ENCODE results near the gene UXS1. TPM values are rescaled to one million over a fixed set of nuclear protein-coding genes. Genes with fewer than 3 reads are reported as not detected.
"Not testable (repeated sequence)": the region's sequence is repeated elsewhere in the genome, so short reads cannot be mapped to it uniquely, and the experiment has no call there.

Gene UXS1
- total RNA-seq, 1 experiment from 2014 or later, result 49.1 TPM

DNA sequence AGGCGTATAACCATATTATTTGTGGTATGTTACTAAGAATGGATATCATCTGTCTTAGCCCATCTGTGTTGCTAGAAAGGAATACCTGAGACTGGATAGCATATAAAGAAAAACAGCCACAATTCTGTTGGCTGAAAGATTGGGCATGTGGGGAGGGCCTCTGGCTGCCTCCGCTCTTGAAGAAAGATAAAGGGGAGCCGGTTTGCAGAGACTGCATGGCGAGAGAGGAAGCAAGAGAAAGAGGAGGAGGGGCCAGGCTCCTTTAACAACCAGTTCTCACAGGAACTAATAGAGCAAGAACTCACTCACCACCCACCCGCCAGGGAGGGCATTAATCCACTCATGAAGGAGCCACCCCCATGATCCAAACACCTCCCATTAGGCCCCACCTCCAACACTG is 29.2 kb upstream of the UXS1 start:
- Histone ChIP-seq H4K20me1 (ENCODE audit: low read length) (no peaks in the 10 kb centered on the region), H3K79me2 (ENCODE audit: low read length) (no peaks in the 10 kb centered on the region), H3K4me1 (ENCODE audit: insufficient read depth, low read length) (no peaks in the 10 kb centered on the region), H3K4me3 (ENCODE audit: low read length) (no peak overlapping the region), H3K9me3 (ENCODE audit: low read length) (no peaks in the 10 kb centered on the region), H3F3A (ENCODE audit: low read length, unreplicated experiment) (no peaks in the 10 kb centered on the region), H2AFZ (ENCODE audit: low read length) (no peak overlapping the region), H3K4me2 (ENCODE audit: low read length) (no peak overlapping the region), H3K9me2 (replicated peaks; ENCODE audit: low read length) (no peaks in the 10 kb centered on the region), H3K9ac (ENCODE audit: low read length) (no peak overlapping the region), H3K27me3 (ENCODE audit: low read length) (no peaks in the 10 kb centered on the region), H3K36me3 (ENCODE audit: low read depth, low read length) (no peaks in the 10 kb centered on the region), H3K27ac (ENCODE audit: low read length) (no peak overlapping the region)
- DNase-seq (no peak), ATAC-seq (no peak)
- ChIA-PET POLR2A (ENCODE audit: unreplicated experiment) (no interaction called here), CTCF (no interaction called here)
- TF ChIP-seq EZH2 (IDR thresholded peaks at IDR 0.05; ENCODE audit: low read length, unreplicated experiment) (no peak), EZH2phosphoT487 (IDR thresholded peaks at IDR 0.05; ENCODE audit: borderline replicate concordance, low read length) (no peak)
- TF ChIP-seq, protein P1, sequence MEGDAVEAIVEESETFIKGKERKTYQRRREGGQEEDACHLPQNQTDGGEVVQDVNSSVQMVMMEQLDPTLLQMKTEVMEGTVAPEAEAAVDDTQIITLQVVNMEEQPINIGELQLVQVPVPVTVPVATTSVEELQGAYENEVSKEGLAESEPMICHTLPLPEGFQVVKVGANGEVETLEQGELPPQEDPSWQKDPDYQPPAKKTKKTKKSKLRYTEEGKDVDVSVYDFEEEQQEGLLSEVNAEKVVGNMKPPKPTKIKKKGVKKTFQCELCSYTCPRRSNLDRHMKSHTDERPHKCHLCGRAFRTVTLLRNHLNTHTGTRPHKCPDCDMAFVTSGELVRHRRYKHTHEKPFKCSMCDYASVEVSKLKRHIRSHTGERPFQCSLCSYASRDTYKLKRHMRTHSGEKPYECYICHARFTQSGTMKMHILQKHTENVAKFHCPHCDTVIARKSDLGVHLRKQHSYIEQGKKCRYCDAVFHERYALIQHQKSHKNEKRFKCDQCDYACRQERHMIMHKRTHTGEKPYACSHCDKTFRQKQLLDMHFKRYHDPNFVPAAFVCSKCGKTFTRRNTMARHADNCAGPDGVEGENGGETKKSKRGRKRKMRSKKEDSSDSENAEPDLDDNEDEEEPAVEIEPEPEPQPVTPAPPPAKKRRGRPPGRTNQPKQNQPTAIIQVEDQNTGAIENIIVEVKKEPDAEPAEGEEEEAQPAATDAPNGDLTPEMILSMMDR (conservative IDR thresholded peaks at IDR 0.05; ENCODE audit: low read depth, low read length), result no peak
- intact Hi-C loops (cut with micrococcal nuclease), result no loop called here
- no TSS peak for BruUV-seq (replicated peaks)

- POLR2A ChIA-PET (ENCODE audit: unreplicated experiment); H3K4me3 ChIP-seq (ENCODE audit: low read length); DNase-seq; H3K27me3 ChIP-seq (ENCODE audit: low read length); H3K9me3 ChIP-seq (ENCODE audit: low read length); ATAC-seq; CTCF ChIA-PET; H3K4me2 ChIP-seq (ENCODE audit: low read length); H3K9me2 ChIP-seq (replicated peaks; ENCODE audit: low read length); H3K27ac ChIP-seq (ENCODE audit: low read length); H4K20me1 ChIP-seq (ENCODE audit: low read length); H3K79me2 ChIP-seq (ENCODE audit: low read length); H3F3A ChIP-seq (ENCODE audit: low read length, unreplicated experiment); H3K9ac ChIP-seq (ENCODE audit: low read length); intact Hi-C loops (cut with micrococcal nuclease); H3K36me3 ChIP-seq (ENCODE audit: low read depth, low read length); BruUV-seq (replicated peaks); H3K4me1 ChIP-seq (ENCODE audit: insufficient read depth, low read length); H2AFZ ChIP-seq (ENCODE audit: low read length): not testable (repeated sequence)
Measured at GRCh38 chr2:106222057-106222456, 28.0 kb upstream of the UXS1 start.

DNA sequence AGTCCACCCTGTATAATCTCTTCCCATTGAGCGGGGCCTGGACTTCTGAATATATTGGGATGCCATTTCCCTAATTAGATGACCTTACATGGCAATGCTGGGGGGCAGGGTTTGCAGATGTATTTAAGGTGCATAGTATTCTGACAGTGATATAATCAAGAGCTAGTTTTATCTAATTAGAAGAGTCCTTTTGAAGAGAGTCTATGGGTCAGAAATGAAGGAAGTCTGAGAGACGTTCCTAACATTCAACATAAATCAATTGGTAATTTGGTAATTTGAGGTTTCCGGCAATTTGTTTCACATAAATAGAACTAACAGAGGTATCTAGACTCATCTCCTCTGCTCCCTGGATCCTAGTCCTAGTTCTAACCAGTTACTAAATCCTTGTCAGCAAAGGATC is 25.7 kb upstream of the UXS1 start:
- Histone ChIP-seq H3K27ac (ENCODE audit: low read length) (no peak overlapping the region), H2AFZ (ENCODE audit: low read length) (no peak overlapping the region), H3K4me2 (ENCODE audit: low read length) (no peak overlapping the region), H4K20me1 (ENCODE audit: low read length) (no peaks in the 10 kb centered on the region), H3K79me2 (ENCODE audit: low read length) (no peaks in the 10 kb centered on the region), H3K27me3 (ENCODE audit: low read length) (peaks cover 6% of the 10 kb centered on the region; the same call in 1 of the 2 replicates), H3K9me3 (ENCODE audit: low read length) (no peaks in the 10 kb centered on the region), H3K36me3 (ENCODE audit: low read depth, low read length) (no peaks in the 10 kb centered on the region), H3K4me3 (ENCODE audit: low read length) (no peak overlapping the region), H3K9me2 (replicated peaks; ENCODE audit: low read length) (no peaks in the 10 kb centered on the region), H3K4me1 (ENCODE audit: insufficient read depth, low read length) (no peaks in the 10 kb centered on the region), H3F3A (ENCODE audit: low read length, unreplicated experiment) (no peaks in the 10 kb centered on the region), H3K9ac (ENCODE audit: low read length) (no peak overlapping the region)
- ATAC-seq (no peak), DNase-seq (no peak)
- POLR2A ChIA-PET (ENCODE audit: unreplicated experiment), result no interaction called here
- CTCF ChIA-PET, result no interaction called here
- TF ChIP-seq EZH2 (IDR thresholded peaks at IDR 0.05; ENCODE audit: low read length, unreplicated experiment), result no peak
- no TSS peak for BruUV-seq (replicated peaks)
- intact Hi-C loops (cut with micrococcal nuclease), result no loop called here

DNA sequence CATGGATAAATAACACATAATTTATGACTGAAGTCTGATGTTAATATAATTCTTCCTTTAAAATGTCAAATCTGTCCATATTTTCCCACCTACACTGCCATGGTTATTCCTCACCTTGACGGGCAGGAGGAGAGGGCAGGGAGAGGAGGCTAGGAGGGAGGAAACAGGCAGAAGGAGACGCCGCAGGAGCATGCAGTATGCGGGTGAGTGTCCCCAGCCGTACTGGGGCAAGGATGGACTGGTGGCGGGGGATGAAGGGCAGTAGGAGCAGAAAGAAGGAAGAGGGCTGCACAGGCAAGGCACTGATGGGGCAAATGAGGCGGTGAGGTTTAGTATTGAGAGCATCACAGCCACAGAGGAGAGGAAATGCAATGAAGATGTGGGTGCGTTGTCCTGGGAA is 25.1 kb upstream of the UXS1 start:
- BruUV-seq (replicated peaks); DNase-seq; CTCF ChIA-PET; H3K79me2 ChIP-seq (ENCODE audit: low read length); H2AFZ ChIP-seq (ENCODE audit: low read length); H3K4me2 ChIP-seq (ENCODE audit: low read length); H3K9me3 ChIP-seq (ENCODE audit: low read length); intact Hi-C loops (cut with micrococcal nuclease); ATAC-seq; H3K36me3 ChIP-seq (ENCODE audit: low read depth, low read length); H3K4me3 ChIP-seq (ENCODE audit: low read length); H4K20me1 ChIP-seq (ENCODE audit: low read length); H3F3A ChIP-seq (ENCODE audit: low read length, unreplicated experiment); H3K4me1 ChIP-seq (ENCODE audit: insufficient read depth, low read length); H3K9me2 ChIP-seq (replicated peaks; ENCODE audit: low read length); H3K9ac ChIP-seq (ENCODE audit: low read length); H3K27me3 ChIP-seq (ENCODE audit: low read length); POLR2A ChIA-PET (ENCODE audit: unreplicated experiment); H3K27ac ChIP-seq (ENCODE audit: low read length): not testable (repeated sequence)
